CD14-positive monocyte (primary cell): ENCODE data around the gene RTN4R. TPM values are rescaled to one million over a fixed set of nuclear protein-coding genes. Genes with fewer than 3 reads are reported as not detected.

Experiments
- DNase-seq, 3 donors: peaks; one replicate each; pipeline ENCODE4 v3.0.0-alpha.2; 2011 to 2022
- H2AFZ ChIP-seq: 2 replicates; pipeline ENCODE4 v1.6.0; 2012; ENCODE audit warnings: mild to moderate bottlenecking, low read depth, low read length, inconsistent platforms; ENCODE audit not compliant: insufficient read depth, poor library complexity, severe bottlenecking
- H3K27ac ChIP-seq, 2 donors: 1 replicate in 1 of 2; 2 replicates in 1 of 2; pipeline ENCODE4 v1.5.1; 2012 to 2013; ENCODE audit warnings: low read length in 2 of 2, control low read depth in 1 of 2, inconsistent platforms in 1 of 2, low read depth in 1 of 2, mild to moderate bottlenecking in 1 of 2
- H3K27me3 ChIP-seq, 2 donors: one replicate each; pipeline versions ENCODE4 v1.6.0 to v1.6.1; 2011 to 2013; ENCODE audit warnings: low read length in 2 of 2; ENCODE audit not compliant: control insufficient read depth in 2 of 2, insufficient read depth in 2 of 2
- H3K36me3 ChIP-seq, 2 donors: replicated peaks in 1 of 2; 1 replicate in 1 of 2; 2 replicates in 1 of 2; pipeline versions ENCODE4 v1.5.1 to v1.6.1; 2012 to 2013; ENCODE audit warnings: low read length in 2 of 2, control low read depth in 1 of 2, inconsistent platforms in 1 of 2, mild to moderate bottlenecking in 1 of 2; ENCODE audit not compliant: insufficient read depth in 2 of 2, control insufficient read depth in 1 of 2
- H3K4me1 ChIP-seq, 2 donors: 1 replicate in 1 of 2; 2 replicates in 1 of 2; pipeline versions ENCODE4 v1.5.1 to v1.6.1; 2012 to 2013; ENCODE audit warnings: low read length in 2 of 2, control low read depth in 1 of 2, inconsistent platforms in 1 of 2, mild to moderate bottlenecking in 1 of 2, moderate library complexity in 1 of 2; ENCODE audit not compliant: insufficient read depth in 2 of 2, control insufficient read depth in 1 of 2
- H3K4me2 ChIP-seq: replicated peaks from 2 replicates; pipeline ENCODE3; 2012; ENCODE audit warnings: low read length, moderate library complexity, mild to moderate bottlenecking; ENCODE audit not compliant: poor library complexity, severe bottlenecking; ENCODE audit errors: extremely low read depth
- H3K4me3 ChIP-seq, 3 experiments: fragments of 200-600 bp in 1 of 3; sonication (generic) in 1 of 3; replicated peaks in 1 of 3; 1 replicate in 2 of 3; 2 replicates in 1 of 3; pipeline ENCODE4 v1.5.1; 2011 to 2013; ENCODE audit warnings: low read length in 3 of 3, mild to moderate bottlenecking in 3 of 3, control low read depth in 2 of 3, low read depth in 2 of 3, inconsistent platforms in 1 of 3, moderate library complexity in 1 of 3
- H3K79me2 ChIP-seq: 2 replicates; pipeline ENCODE4 v1.6.0; 2012; ENCODE audit warnings: mild to moderate bottlenecking, control low read depth, inconsistent platforms, low read length, moderate library complexity; ENCODE audit not compliant: insufficient read depth
- H3K9ac ChIP-seq: 2 replicates; pipeline ENCODE4 v1.6.0; 2017; ENCODE audit warnings: low read length, mild to moderate bottlenecking; ENCODE audit not compliant: insufficient read depth, poor library complexity, severe bottlenecking
- H3K9me3 ChIP-seq, 2 donors: replicated peaks in 1 of 2; 1 replicate in 1 of 2; 2 replicates in 1 of 2; pipeline versions ENCODE4 v1.5.1 to v1.6.1; 2012 to 2013; ENCODE audit warnings: low read length in 2 of 2, control low read depth in 1 of 2; ENCODE audit not compliant: control insufficient read depth in 1 of 2, insufficient read depth in 1 of 2
- H4K20me1 ChIP-seq: 2 replicates; pipeline ENCODE4 v1.6.0; 2012; ENCODE audit warnings: mild to moderate bottlenecking, low read length, control low read depth, moderate library complexity; ENCODE audit not compliant: insufficient read depth
- H3K27ac Mint-ChIP-seq, 7 donors: one replicate each; pipeline ENCODE4 v1.8.0; 2020; ENCODE audit warnings: mild to moderate bottlenecking in 7 of 7, mixed read lengths in 7 of 7, moderate library complexity in 6 of 7, inconsistent platforms in 2 of 7
- H3K27me3 Mint-ChIP-seq, 3 donors: one replicate each; pipeline ENCODE4 v1.8.0; 2021 to 2022; ENCODE audit warnings: low read depth in 3 of 3, mild to moderate bottlenecking in 3 of 3, mixed read lengths in 3 of 3, moderate library complexity in 3 of 3, inconsistent platforms in 1 of 3
- H3K36me3 Mint-ChIP-seq, 2 donors: one replicate each; pipeline ENCODE4 v1.8.0; 2020; ENCODE audit warnings: mixed read lengths in 2 of 2, inconsistent platforms in 1 of 2, mild to moderate bottlenecking in 1 of 2
- H3K4me1 Mint-ChIP-seq: one replicate; pipeline ENCODE4 v1.8.0; 2020; ENCODE audit warnings: mild to moderate bottlenecking, mixed read lengths
- H3K4me3 Mint-ChIP-seq, 2 donors: one replicate each; pipeline ENCODE4 v1.8.0; 2020; ENCODE audit warnings: mild to moderate bottlenecking in 2 of 2, mixed read lengths in 2 of 2, moderate library complexity in 1 of 2
- H3K9me3 Mint-ChIP-seq, 7 donors: one replicate each; pipeline ENCODE4 v1.8.0; 2020 to 2022; ENCODE audit warnings: mixed read lengths in 7 of 7, mild to moderate bottlenecking in 6 of 7, moderate library complexity in 6 of 7, inconsistent platforms in 2 of 7
- CTCF ChIP-seq: fragments of 200-600 bp; IDR thresholded peaks from one replicate; pipeline ENCODE4 v1.8.0; 2022; ENCODE audit warnings: antibody characterized with exemption, mild to moderate bottlenecking
- WGBS: methylation state at CpG from one replicate; pipeline ENCODE4 v1.1.5; 2013; ENCODE audit warnings: missing lambda C conversion rate; ENCODE audit not compliant: insufficient coverage; 5-methylcytosine and 5-hydroxymethylcytosine counted together
- intact Hi-C, 2 donors: fragments of 100-400 bp; cut with micrococcal nuclease; formaldehyde crosslinking; loops; one replicate each; pipeline versions ENCODE4 v1.15.0 to v1.15.1; 2023
- polyA plus RNA-seq, 3 donors: library from polyadenylated mRNA; depleted of rRNA in 1 of 3; unstranded in 2 of 3; stranded (reverse) in 1 of 3; fragments of 300-500 nt in 2 of 3; fragments of >200 nt in 1 of 3; fragmentation: Illumina TruSeq in 2 of 3; gene quantifications; 1 replicate in 2 of 3; 2 replicates in 1 of 3; pipeline ENCODE4 v1.2.3, GENCODE V29; 2012 to 2021

The RTN4R gene
- polyA plus RNA-seq, 3 donors = not detected

GRCh38 chr22:20291249-20291586 lies 23.1 kb upstream of the RTN4R start:
- DNase-seq = no peak
- Mint-ChIP-seq H3K4me3 (no peak overlapping the region), H3K36me3 (no peaks in the 10 kb centered on the region), H3K4me1 (peaks cover 2% of the 10 kb centered on the region), H3K27ac (no peak overlapping the region), H3K9me3 (no peaks in the 10 kb centered on the region), H3K27me3 (no peaks in the 10 kb centered on the region)
- TF ChIP-seq CTCF = no peak
- no peak overlapping the region for H2AFZ ChIP-seq
- WGBS = 83% methylated on average over 4 of the region's 5 CpGs
- no peaks in the 10 kb centered on the region for H3K36me3 ChIP-seq
- intact Hi-C loops = no loop called here
- H3K4me1 ChIP-seq = no peaks in the 10 kb centered on the region
- H3K4me2 ChIP-seq = no peak overlapping the region
- no peaks in the 10 kb centered on the region for H3K27me3 ChIP-seq
- no peaks in the 10 kb centered on the region for H4K20me1 ChIP-seq
- no peak overlapping the region for H3K27ac ChIP-seq
- H3K79me2 ChIP-seq = no peaks in the 10 kb centered on the region
- H3K9me3 ChIP-seq = no peaks in the 10 kb centered on the region
- H3K9ac ChIP-seq = no peak overlapping the region
- no peak overlapping the region for H3K4me3 ChIP-seq

GRCh38 chr22:20290578-20291248 lies 22.6 kb upstream of the RTN4R start:
- Mint-ChIP-seq H3K27ac (no peak overlapping the region), H3K27me3 (no peaks in the 10 kb centered on the region), H3K9me3 (no peaks in the 10 kb centered on the region), H3K36me3 (no peaks in the 10 kb centered on the region), H3K4me3 (no peak overlapping the region), H3K4me1 (peaks cover 2% of the 10 kb centered on the region)
- no peaks in the 10 kb centered on the region for H3K79me2 ChIP-seq
- no peaks in the 10 kb centered on the region for H3K4me1 ChIP-seq
- 92% methylated on average over 11 of the region's 13 CpGs for WGBS
- no peak for DNase-seq
- H3K9me3 ChIP-seq = no peaks in the 10 kb centered on the region
- H3K4me3 ChIP-seq = no peak overlapping the region
- H3K9ac ChIP-seq = no peak overlapping the region
- no peak overlapping the region for H2AFZ ChIP-seq
- no peaks in the 10 kb centered on the region for H3K36me3 ChIP-seq
- H3K4me2 ChIP-seq = no peak overlapping the region
- H3K27ac ChIP-seq = no peak overlapping the region
- intact Hi-C loops = no loop called here
- H3K27me3 ChIP-seq = no peaks in the 10 kb centered on the region
- no peak for TF ChIP-seq CTCF
- H4K20me1 ChIP-seq = no peaks in the 10 kb centered on the region
